Erythroblast (primary cell): ENCODE measurements around the gene NCKAP5.

Experiments used
- GATA1 ChIP-seq: IDR thresholded peaks from 2 replicates; pipeline ENCODE4 v1.6.1; 2011; ENCODE audit warnings: low read depth, mild to moderate bottlenecking, control low read depth, low read length, moderate library complexity
- POLR2A ChIP-seq: IDR thresholded peaks from 2 replicates; pipeline ENCODE4 v1.6.1; 2011; ENCODE audit warnings: mild to moderate bottlenecking, low read length

- TF ChIP-seq POLR2A (no peak), GATA1 (no peak)
Observed at GRCh38 chr2:133456971-133457370, 111.3 kb downstream of the NCKAP5 start.
